Smooth muscle cell (in vitro differentiated cells): Measurements from ENCODE around the gene CEL. TPM values are rescaled to one million over a fixed set of nuclear protein-coding genes. Genes with fewer than 3 reads are reported as not detected.

Experiments
- DNase-seq: peaks from one replicate; lab custom pipeline; 2025; ENCODE audit not compliant: unreplicated experiment; lab: John Stamatoyannopoulos, UW
- H2AFZ ChIP-seq: fragments of 200-600 bp; sonication (generic); 2 replicates; pipeline ENCODE4 v1.6.0; 2016; ENCODE audit warnings: antibody characterized with exemption, low read depth, mild to moderate bottlenecking
- H3F3A ChIP-seq: fragments of 200-600 bp; sonication (generic); 2 replicates; pipeline ENCODE4 v1.6.0; 2017; ENCODE audit warnings: antibody characterized with exemption, low read depth
- H3K27ac ChIP-seq: fragments of 200-600 bp; sonication (generic); 2 replicates; pipeline ENCODE4 v1.5.1; 2016; ENCODE audit warnings: low read depth, mild to moderate bottlenecking
- H3K27me3 ChIP-seq: fragments of 200-600 bp; sonication (generic); 2 replicates; pipeline ENCODE4 v1.6.1; 2016; ENCODE audit warnings: low read depth, mild to moderate bottlenecking
- H3K36me3 ChIP-seq: fragments of 200-600 bp; sonication (generic); 2 replicates; pipeline ENCODE4 v1.5.1; 2016; ENCODE audit warnings: low read depth
- H3K4me1 ChIP-seq: fragments of 200-600 bp; sonication (generic); 2 replicates; pipeline ENCODE4 v1.5.1; 2016; ENCODE audit warnings: low read depth
- H3K4me2 ChIP-seq: fragments of 200-600 bp; sonication (generic); 2 replicates; pipeline ENCODE4 v1.6.0; 2016; ENCODE audit warnings: mild to moderate bottlenecking
- H3K4me3 ChIP-seq: fragments of 200-600 bp; sonication (generic); 2 replicates; pipeline ENCODE4 v1.5.1; 2016; ENCODE audit warnings: mild to moderate bottlenecking
- H3K79me2 ChIP-seq: fragments of 200-600 bp; sonication (generic); 2 replicates; pipeline ENCODE4 v1.6.0; 2016; ENCODE audit warnings: low read depth, mild to moderate bottlenecking
- H3K9ac ChIP-seq: fragments of 200-600 bp; sonication (generic); 2 replicates; pipeline ENCODE4 v1.6.0; 2016; ENCODE audit warnings: low read depth
- H3K9me3 ChIP-seq: fragments of 200-600 bp; sonication (generic); replicated peaks from 2 replicates; pipeline ENCODE4 v1.5.1; 2016; ENCODE audit warnings: low read depth
- H4K20me1 ChIP-seq: fragments of 200-600 bp; sonication (generic); 2 replicates; pipeline ENCODE4 v1.6.0; 2016; ENCODE audit warnings: low read depth
- CTCF ChIP-seq: fragments of 200-600 bp; sonication (generic); IDR thresholded peaks from 2 replicates; pipeline ENCODE4 v1.5.1; 2017; ENCODE audit warnings: borderline replicate concordance, mild to moderate bottlenecking, antibody characterized with exemption; ENCODE audit not compliant: insufficient read depth, poor library complexity, severe bottlenecking
- WGBS: methylation state at CpG from one replicate; pipeline ENCODE4 v1.1.7; 2016; ENCODE audit warnings: low lambda C conversion rate; 5-methylcytosine and 5-hydroxymethylcytosine counted together
- polyA plus RNA-seq: library from polyadenylated mRNA; unstranded; fragments of >200 nt; fragmentation: Nextera tagmentation; extraction: Ambion mirVana; gene quantifications from 2 replicates; pipeline ENCODE4 v1.2.1, GENCODE V29; 2016
- total RNA-seq: library from RNA; depleted of rRNA; stranded (reverse); fragments of >200 nt; gene quantifications from 2 replicates; pipeline ENCODE4 v1.2.3, GENCODE V29; 2014

The CEL gene
- total and polyA plus RNA-seq, 2 experiments from 2014 or later: 0.18 to 0.73 TPM

GRCh38 chr9:133101356-133102189 lies 39.8 kb downstream of the CEL start:
- 95% methylated on average over 32 of the region's 32 CpGs for WGBS
- no peak for DNase-seq

GRCh38 chr9:133102190-133103021 lies 40.6 kb downstream of the CEL start:
- peaks cover 5% of the 10 kb centered on the region for H3K36me3 ChIP-seq
- no peaks in the 10 kb centered on the region for H3F3A ChIP-seq
- no peak overlapping the region for H3K27ac ChIP-seq
- H3K9me3 ChIP-seq: no peaks in the 10 kb centered on the region
- no peaks in the 10 kb centered on the region for H3K79me2 ChIP-seq
- no peak for TF ChIP-seq CTCF
- no peaks in the 10 kb centered on the region for H4K20me1 ChIP-seq
- no peak for DNase-seq
- no peaks in the 10 kb centered on the region for H3K4me1 ChIP-seq
- no peak overlapping the region for H3K4me2 ChIP-seq
- H3K27me3 ChIP-seq: no peaks in the 10 kb centered on the region
- H2AFZ ChIP-seq: no peak overlapping the region
- no peak overlapping the region for H3K9ac ChIP-seq
- 95% methylated on average over 21 of the region's 21 CpGs for WGBS
- no peak overlapping the region for H3K4me3 ChIP-seq

More at GRCh38 chr9:133101356-133102189, 39.8 kb downstream of the CEL start:
- H3K4me1 ChIP-seq: no peaks in the 10 kb centered on the region
- H3F3A ChIP-seq: no peaks in the 10 kb centered on the region
- H3K79me2 ChIP-seq: no peaks in the 10 kb centered on the region
- H3K4me3 ChIP-seq: no peak overlapping the region
- no peaks in the 10 kb centered on the region for H4K20me1 ChIP-seq
- H3K4me2 ChIP-seq: no peak overlapping the region
- H3K9me3 ChIP-seq: no peaks in the 10 kb centered on the region
- peaks cover 6% of the 10 kb centered on the region for H3K36me3 ChIP-seq
- no peak overlapping the region for H2AFZ ChIP-seq
- no peak overlapping the region for H3K9ac ChIP-seq
- no peak for TF ChIP-seq CTCF
- H3K27ac ChIP-seq: no peak overlapping the region
- H3K27me3 ChIP-seq: no peaks in the 10 kb centered on the region

- no peaks in the 10 kb centered on the region for H3K36me3 ChIP-seq
- H3K4me2 ChIP-seq: no peak overlapping the region
- TF ChIP-seq CTCF: peak; percentile 95
- no peaks in the 10 kb centered on the region for H3K9me3 ChIP-seq
- DNase-seq: peak; percentile 36
- no peaks in the 10 kb centered on the region for H3F3A ChIP-seq
- no peak overlapping the region for H2AFZ ChIP-seq
- H3K27me3 ChIP-seq: no peaks in the 10 kb centered on the region
- no peak overlapping the region for H3K27ac ChIP-seq
- WGBS: 65% methylated on average over 14 of the region's 14 CpGs
- peaks cover 6% of the 10 kb centered on the region for H4K20me1 ChIP-seq
- no peak overlapping the region for H3K4me3 ChIP-seq
- H3K4me1 ChIP-seq: no peaks in the 10 kb centered on the region
- H3K79me2 ChIP-seq: no peaks in the 10 kb centered on the region
- no peak overlapping the region for H3K9ac ChIP-seq
These were observed 41.6 kb downstream of the CEL start for GRCh38 chr9:133103183-133103986.
